Right lobe of liver (tissue), 6 donors: ENCODE measurements around the gene BAIAP2. TPM values are rescaled to one million over a fixed set of nuclear protein-coding genes. Genes with fewer than 3 reads are reported as not detected.
A peak's percentile ranks its signal among the peaks of the same experiment; 100 is the strongest.

Experiments used
- ATAC-seq, 4 donors: fragments of 200-7000 bp; cut with Tn5 transposase; one replicate each; pipeline ENCODE4 v1.9.1; 2020; ENCODE audit warnings: mild to moderate bottlenecking in 4 of 4, moderate library complexity in 4 of 4
- DNase-seq, 3 donors: peaks; one replicate each; pipeline ENCODE4 v3.0.0-alpha.2; 2020
- H3K27ac ChIP-seq, 3 donors: fragments of 200-600 bp; one replicate each; pipeline ENCODE4 v1.8.0; 2022
- H3K27me3 ChIP-seq, 2 donors: fragments of 200-600 bp; one replicate each; pipeline ENCODE4 v1.8.0; 2022
- H3K36me3 ChIP-seq, 4 donors: fragments of 200-600 bp; sonication (generic) in 1 of 4; one replicate each; pipeline versions ENCODE4 v1.5.1 to v1.8.0; 2017 to 2022; ENCODE audit warnings: control low read depth in 1 of 4
- H3K4me1 ChIP-seq, 4 donors: fragments of 200-600 bp; sonication (generic) in 1 of 4; one replicate each; pipeline versions ENCODE4 v1.5.1 to v1.8.0; 2017 to 2022; ENCODE audit warnings: control low read depth in 1 of 4
- H3K4me3 ChIP-seq, 3 donors: fragments of 200-600 bp; one replicate each; pipeline ENCODE4 v1.8.0; 2022
- H3K9me3 ChIP-seq, 4 donors: fragments of 200-600 bp; sonication (generic) in 1 of 4; one replicate each; pipeline versions ENCODE4 v1.5.1 to v1.8.0; 2017 to 2022; ENCODE audit warnings: control low read depth in 1 of 4
- POLR2A ChIP-seq: fragments of 450-650 bp; IDR thresholded peaks from one replicate; pipeline ENCODE4 v1.6.1; 2017; ENCODE audit warnings: antibody characterized with exemption, mild to moderate bottlenecking
- WGBS: methylation state at CpG from one replicate; pipeline ENCODE4 v1.1.6; 2018; ENCODE audit warnings: low coverage, low lambda C conversion rate; ENCODE audit not compliant: insufficient coverage; ENCODE audit errors: missing lambda C conversion rate; 5-methylcytosine and 5-hydroxymethylcytosine counted together
- intact Hi-C, 2 donors: fragments of 100-400 bp; cut with DNase I; formaldehyde crosslinking; loops; one replicate each; pipeline versions ENCODE4 v1.11.2 to v1.14.1; 2022
- total RNA-seq, 6 experiments: library from RNA; depleted of rRNA in 2 of 6; stranded (reverse); fragments of >200 nt in 2 of 6; fragmentation: NEBNext Ultra II Directional in 3 of 6; extraction: Animal tissue kit (Norgen Biotek cat#: 25700) in 3 of 6; gene quantifications; one replicate each; pipeline versions ENCODE4 v1.1.0 to v1.2.4, GENCODE V29; 2016 to 2023
- TF ChIP-seq, protein P1 (sequence below), 4 donors: fragments of 200-600 bp in 3 of 4; fragments of 450-650 bp in 1 of 4; IDR thresholded peaks; one replicate each; pipeline versions ENCODE4 v1.5.1 to v1.8.0; 2016 to 2022; ENCODE audit warnings: antibody characterized with exemption in 4 of 4, mild to moderate bottlenecking in 2 of 4
- donor health status: DM: no; HTN: yes; CAD: no.
- donor health status: DM: no; HTN: no; CAD: no.
- donor health status: DM: no; HTN: no; CAD: no.
- donor health status: DM: no; HTN: yes; CAD: no.
- donor health status: DM: no; HTN: yes; CAD: no.

Gene BAIAP2
- total RNA-seq, 6 experiments from 2014 or later, result 46.6 to 139 (median 63.3) TPM

DNA sequence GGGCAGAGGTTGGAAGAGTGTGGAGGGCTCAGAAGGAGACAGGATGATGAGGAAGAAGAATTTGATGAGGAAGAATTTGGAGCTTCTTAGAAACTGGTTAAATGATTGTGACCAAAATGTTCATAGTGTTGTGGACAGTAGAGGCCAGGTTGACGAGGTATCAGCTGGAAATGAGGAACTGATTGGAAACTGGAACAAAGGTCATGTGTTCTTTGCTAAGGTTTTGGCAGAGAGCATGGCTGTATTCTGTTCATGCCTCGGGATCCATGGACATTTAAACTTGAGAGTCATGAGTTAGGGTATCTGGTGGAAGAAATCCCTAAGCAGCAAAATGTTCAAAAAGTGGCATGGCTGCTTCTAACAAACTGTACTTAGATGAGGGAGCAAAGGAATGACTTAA lies 24.0 kb upstream of the BAIAP2 start:
- H3K36me3 ChIP-seq, result no peaks in the 10 kb centered on the region
- no peak overlapping the region for H3K27ac ChIP-seq
- H3K4me3 ChIP-seq, result no peak overlapping the region
- ATAC-seq (peak; percentile 86 to 90 (median 88)), DNase-seq (no peak)
- no peaks in the 10 kb centered on the region for H3K27me3 ChIP-seq
- WGBS, result 22% methylated on average over 2 of the region's 2 CpGs
- intact Hi-C loops, result no loop called here
- no peak for TF ChIP-seq POLR2A
- TF ChIP-seq, protein P1, sequence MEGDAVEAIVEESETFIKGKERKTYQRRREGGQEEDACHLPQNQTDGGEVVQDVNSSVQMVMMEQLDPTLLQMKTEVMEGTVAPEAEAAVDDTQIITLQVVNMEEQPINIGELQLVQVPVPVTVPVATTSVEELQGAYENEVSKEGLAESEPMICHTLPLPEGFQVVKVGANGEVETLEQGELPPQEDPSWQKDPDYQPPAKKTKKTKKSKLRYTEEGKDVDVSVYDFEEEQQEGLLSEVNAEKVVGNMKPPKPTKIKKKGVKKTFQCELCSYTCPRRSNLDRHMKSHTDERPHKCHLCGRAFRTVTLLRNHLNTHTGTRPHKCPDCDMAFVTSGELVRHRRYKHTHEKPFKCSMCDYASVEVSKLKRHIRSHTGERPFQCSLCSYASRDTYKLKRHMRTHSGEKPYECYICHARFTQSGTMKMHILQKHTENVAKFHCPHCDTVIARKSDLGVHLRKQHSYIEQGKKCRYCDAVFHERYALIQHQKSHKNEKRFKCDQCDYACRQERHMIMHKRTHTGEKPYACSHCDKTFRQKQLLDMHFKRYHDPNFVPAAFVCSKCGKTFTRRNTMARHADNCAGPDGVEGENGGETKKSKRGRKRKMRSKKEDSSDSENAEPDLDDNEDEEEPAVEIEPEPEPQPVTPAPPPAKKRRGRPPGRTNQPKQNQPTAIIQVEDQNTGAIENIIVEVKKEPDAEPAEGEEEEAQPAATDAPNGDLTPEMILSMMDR (IDR thresholded peaks at IDR 0.05), result no peak
- H3K4me1 ChIP-seq, result peaks cover 0 to 5% (median 0%) of the 10 kb centered on the region in 4 donors
- H3K9me3 ChIP-seq, result no peaks in the 10 kb centered on the region

DNA sequence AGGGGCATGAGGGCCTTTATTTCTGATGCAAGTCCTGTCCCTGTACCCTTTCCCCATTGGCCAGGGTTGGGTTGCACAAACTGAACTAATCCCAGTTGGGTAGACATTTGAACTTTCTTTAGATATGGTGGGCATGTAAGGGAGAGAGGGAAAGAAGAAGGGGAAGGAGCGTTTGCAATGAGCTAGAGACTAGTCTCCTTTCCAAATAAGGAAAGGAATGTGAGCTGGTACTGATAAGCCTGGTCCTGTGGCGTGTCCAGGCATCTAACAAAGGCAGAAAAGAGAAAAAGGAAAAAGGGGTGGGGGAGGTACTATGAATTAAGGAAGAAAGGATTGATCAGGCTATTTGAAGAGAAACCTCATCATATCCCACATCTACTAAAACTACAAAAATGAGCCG lies 23.0 kb upstream of the BAIAP2 start:
- TF ChIP-seq, protein P1 (IDR thresholded peaks at IDR 0.05), result no peak
- intact Hi-C loops, result no loop called here
- Histone ChIP-seq H3K36me3 (no peaks in the 10 kb centered on the region), H3K27ac (no peak overlapping the region), H3K4me3 (no peak overlapping the region), H3K4me1 (peaks cover 0 to 5% (median 0%) of the 10 kb centered on the region in 4 donors), H3K27me3 (no peaks in the 10 kb centered on the region), H3K9me3 (no peaks in the 10 kb centered on the region)
- ATAC-seq, result no peak
- 94% methylated on average over 2 of the region's 3 CpGs for WGBS
- no peak for DNase-seq

DNA sequence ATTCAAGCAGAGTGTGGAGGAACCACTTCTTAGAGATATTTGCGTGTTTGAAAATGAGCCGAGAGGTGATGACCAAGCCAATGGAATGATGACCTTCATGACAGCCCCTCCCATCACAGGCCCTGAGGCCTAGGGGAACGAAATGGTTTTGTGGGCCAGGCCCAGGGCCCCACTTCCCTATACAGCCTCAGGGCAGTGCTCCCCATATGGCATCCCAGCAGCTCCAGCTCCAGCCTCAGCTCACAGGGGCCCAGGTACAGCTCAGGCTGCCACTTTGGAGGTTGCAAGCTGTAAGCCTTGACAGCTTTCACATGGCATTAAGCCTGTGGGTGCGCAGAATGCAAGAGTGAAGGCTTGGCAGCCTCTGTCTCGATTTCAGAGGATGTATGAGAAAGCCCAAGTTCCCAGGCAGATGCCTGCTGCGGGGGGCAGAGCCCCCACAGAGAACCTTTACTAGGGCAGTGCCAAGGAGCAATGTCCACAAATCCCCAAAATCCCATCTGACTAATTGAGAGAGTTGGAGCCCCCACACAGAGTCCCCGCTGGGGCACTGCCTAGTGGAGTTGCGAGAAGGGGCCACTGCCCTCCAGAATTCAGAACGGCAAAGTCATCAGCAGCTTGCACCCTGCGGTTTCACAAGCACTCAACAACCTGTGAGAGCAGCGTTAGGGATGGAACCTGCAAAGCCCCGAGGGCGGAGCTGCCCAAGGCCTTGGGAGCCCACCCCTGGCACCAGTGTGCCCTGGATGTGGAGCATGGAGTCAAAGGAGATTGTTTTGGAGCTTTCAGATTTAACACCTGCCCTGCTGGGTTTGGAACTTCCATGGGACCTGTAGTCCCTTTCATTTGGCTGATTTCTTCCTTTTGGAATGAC lies 22.1 kb upstream of the BAIAP2 start:
- Histone ChIP-seq H3K27ac (no peak overlapping the region), H3K4me3 (no peak overlapping the region), H3K4me1 (peaks cover 0 to 5% (median 0%) of the 10 kb centered on the region in 4 donors), H3K9me3 (no peaks in the 10 kb centered on the region), H3K27me3 (no peaks in the 10 kb centered on the region), H3K36me3 (no peaks in the 10 kb centered on the region)
- intact Hi-C loops, result no loop called here
- WGBS, result 91% methylated on average over 3 of the region's 13 CpGs
- DNase-seq (no peak), ATAC-seq (no peak)
- TF ChIP-seq, protein P1 (IDR thresholded peaks at IDR 0.05), result no peak
- no peak for TF ChIP-seq POLR2A

DNA sequence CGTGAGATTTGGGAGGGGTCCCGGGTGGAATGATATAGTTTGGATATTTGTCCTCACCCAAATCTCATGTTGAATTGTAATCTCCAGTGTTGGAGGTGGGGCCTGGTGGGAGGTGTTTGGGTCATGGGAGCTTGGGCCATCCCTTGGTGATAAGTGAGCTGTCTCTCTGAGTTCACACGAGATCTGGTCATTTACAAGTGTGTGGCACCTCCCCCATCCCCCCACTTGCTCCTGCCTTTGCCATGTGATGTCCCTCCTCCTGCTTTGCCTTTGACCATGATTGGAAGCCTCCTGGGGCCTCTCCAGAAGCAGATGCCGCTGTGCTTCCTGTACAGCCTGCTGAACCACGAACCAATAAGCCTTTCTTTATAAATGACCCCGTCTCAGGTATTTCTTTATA lies 21.3 kb upstream of the BAIAP2 start:
- intact Hi-C loops, result no loop called here
- WGBS, result 66% methylated on average over 4 of the region's 6 CpGs

More for the DNA sequence above, 21.3 kb upstream of the BAIAP2 start:
- TF ChIP-seq, protein P1 (IDR thresholded peaks at IDR 0.05), result no peak
- no peak for TF ChIP-seq POLR2A
- Histone ChIP-seq H3K4me3 (no peak overlapping the region), H3K4me1 (peaks cover 0 to 5% (median 0%) of the 10 kb centered on the region in 4 donors), H3K27me3 (no peaks in the 10 kb centered on the region), H3K36me3 (no peaks in the 10 kb centered on the region), H3K9me3 (no peaks in the 10 kb centered on the region), H3K27ac (no peak overlapping the region)
- ATAC-seq (no peak), DNase-seq (no peak)
